ENCODE data around the gene DLG1. TPM values are rescaled to one million over a fixed set of nuclear protein-coding genes. Genes with fewer than 3 reads are reported as not detected.

The DLG1 gene
- total RNA-seq, 1 donor from 2014 or later: 44.6 TPM

DNA sequence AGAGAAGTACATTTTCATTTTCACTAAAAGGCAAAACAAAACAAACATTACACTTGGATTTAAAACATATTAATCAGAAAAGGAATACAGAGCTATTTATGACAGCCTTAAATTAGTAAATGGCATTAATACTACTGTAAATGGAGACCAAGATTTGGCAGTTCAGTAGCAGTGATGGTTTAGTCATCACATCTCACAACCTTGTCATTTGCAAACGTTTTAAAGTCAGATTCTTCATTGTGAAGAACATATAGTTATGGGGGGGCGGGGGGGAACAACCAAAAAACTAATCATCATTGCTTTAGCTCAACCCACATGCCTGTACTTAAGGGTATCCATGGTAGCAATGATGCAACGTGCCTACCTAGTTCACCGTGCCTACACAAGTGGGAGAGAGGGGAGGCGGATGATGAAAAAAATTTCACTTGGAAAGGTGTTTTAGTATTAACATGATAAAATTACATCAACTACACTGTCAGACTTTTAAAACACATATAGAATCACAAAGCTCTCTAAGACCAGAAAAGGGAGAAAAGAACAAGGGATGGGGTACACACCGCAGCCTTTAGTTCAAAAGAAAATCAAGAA is 40.1 kb downstream of the DLG1 start:
- intact Hi-C loops (cut with micrococcal nuclease): loop anchor here (10.0 kb wide), 1 partner anchor 197 kb away; no protein-coding TSS in a partner anchor
- no peak for ATAC-seq
- DNase-seq: no peak

GRCh38 chr3:197257711-197258110 is 40.7 kb downstream of the DLG1 start:
- intact Hi-C loops (cut with micrococcal nuclease): loop anchor here (10.0 kb wide), 1 partner anchor 197 kb away; no protein-coding TSS in a partner anchor
- ATAC-seq: no peak
- no peak for DNase-seq

GRCh38 chr3:197256836-197257444 is 41.5 kb downstream of the DLG1 start:
- ATAC-seq: no peak
- DNase-seq: no peak
- intact Hi-C loops (cut with micrococcal nuclease): loop anchor here (10.0 kb wide), 1 partner anchor 198 kb away; no protein-coding TSS in a partner anchor

DNA sequence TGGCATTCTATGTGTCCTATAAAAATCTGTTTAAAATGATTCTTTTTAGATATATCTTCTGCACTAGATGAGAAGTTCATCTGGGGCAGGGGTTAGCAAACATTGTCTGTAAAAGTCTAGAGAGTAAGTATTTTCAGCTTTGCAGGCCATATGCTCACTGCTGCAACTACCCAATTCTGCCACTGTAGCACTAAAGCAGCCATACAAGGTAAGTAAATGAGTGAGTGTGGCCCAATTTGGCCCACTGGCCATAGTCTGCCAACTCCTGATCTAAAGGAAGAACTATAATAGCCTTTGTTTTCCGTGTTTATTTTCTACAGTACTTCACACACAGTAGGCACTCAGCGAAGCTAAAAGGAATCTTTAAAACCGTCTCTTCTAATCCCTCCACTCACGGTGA is 42.3 kb downstream of the DLG1 start:
- intact Hi-C loops (cut with micrococcal nuclease): loop anchor here (10.0 kb wide), 1 partner anchor 199 kb away; no protein-coding TSS in a partner anchor
- DNase-seq (no peak), ATAC-seq (no peak)

- intact Hi-C loops (cut with micrococcal nuclease): loop anchor here (10.0 kb wide), 1 partner anchor 201 kb away; no protein-coding TSS in a partner anchor
Measured at GRCh38 chr3:197253238-197253947, 45.0 kb downstream of the DLG1 start.

DNA sequence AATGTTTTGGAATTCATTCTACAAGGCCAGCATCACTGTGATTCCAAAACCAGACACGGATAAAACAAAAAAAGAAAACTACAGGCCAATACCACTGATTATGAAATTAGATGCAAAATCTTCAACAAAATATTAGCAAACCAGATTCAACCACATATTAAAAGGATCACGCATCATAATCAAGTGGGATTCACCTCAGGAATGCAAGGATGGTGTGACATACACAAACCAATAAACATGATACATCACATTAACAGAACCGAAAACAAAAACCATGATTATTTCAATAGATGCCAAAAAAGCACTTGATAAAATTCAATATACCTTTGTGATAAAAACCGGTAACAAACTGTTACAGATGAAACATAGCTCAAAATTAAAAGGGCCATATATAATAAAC is 48.9 kb downstream of the DLG1 start:
- intact Hi-C loops (cut with micrococcal nuclease): no loop called here
- no peak for ATAC-seq
- no peak for DNase-seq

More at GRCh38 chr3:197253238-197253947, 45.0 kb downstream of the DLG1 start:
- ATAC-seq (no peak), DNase-seq (no peak)

GRCh38 chr3:197248341-197248740 is 50.1 kb downstream of the DLG1 start:
- no peak for ATAC-seq
- intact Hi-C loops (cut with micrococcal nuclease): no loop called here

GRCh38 chr3:197244751-197245150 is 53.7 kb downstream of the DLG1 start:
- intact Hi-C loops (cut with micrococcal nuclease): no loop called here
- no peak for ATAC-seq
- no peak for DNase-seq

More at GRCh38 chr3:197248341-197248740, 50.1 kb downstream of the DLG1 start:
- DNase-seq: no peak

GRCh38 chr3:197242784-197243432 is 55.5 kb downstream of the DLG1 start:
- ATAC-seq (no peak), DNase-seq (no peak)
- intact Hi-C loops (cut with micrococcal nuclease): no loop called here

DNA sequence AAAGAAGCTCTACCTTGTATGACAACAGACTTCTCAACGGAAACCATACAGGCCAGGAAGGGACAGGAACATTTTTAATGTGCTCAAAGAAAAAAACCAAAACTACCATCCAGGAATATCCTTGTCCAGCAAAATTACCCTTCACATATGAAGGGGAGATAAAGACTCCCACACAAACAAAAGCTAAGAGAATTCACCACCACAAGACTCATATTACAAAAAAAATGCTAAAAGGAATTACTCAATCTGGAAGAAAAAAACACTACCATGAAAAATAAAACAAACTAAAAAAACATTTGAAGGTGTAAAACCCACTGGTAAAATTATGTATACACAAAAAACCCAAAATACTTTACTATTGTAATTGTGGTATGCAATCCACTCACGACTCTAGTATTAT is 57.2 kb downstream of the DLG1 start:
- DNase-seq (no peak), ATAC-seq (no peak)
- intact Hi-C loops (cut with micrococcal nuclease): no loop called here

DNA sequence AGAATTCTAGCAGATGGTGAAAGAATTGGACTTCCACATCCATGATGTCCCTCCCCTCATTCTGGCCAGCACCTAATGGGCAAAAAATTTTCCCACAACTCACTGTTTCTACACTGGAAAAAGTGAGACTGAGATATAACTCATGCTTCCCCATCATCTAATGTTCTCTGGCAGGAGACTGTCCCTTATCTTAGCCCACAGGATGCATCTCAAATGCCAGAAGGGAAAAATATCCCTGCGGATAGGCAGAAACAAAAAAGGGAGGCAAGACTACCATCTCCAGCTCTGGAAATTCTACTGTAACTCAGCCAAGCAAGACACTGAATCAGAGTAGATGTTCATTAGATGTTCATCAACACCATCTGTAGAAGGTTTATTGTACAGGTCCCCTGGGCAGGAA is 58.6 kb downstream of the DLG1 start:
- ATAC-seq (no peak), DNase-seq (no peak)
- intact Hi-C loops (cut with micrococcal nuclease): no loop called here

GRCh38 chr3:197238842-197239241 is 59.6 kb downstream of the DLG1 start:
- no peak for DNase-seq
- ATAC-seq: no peak
- intact Hi-C loops (cut with micrococcal nuclease): no loop called here

DNA sequence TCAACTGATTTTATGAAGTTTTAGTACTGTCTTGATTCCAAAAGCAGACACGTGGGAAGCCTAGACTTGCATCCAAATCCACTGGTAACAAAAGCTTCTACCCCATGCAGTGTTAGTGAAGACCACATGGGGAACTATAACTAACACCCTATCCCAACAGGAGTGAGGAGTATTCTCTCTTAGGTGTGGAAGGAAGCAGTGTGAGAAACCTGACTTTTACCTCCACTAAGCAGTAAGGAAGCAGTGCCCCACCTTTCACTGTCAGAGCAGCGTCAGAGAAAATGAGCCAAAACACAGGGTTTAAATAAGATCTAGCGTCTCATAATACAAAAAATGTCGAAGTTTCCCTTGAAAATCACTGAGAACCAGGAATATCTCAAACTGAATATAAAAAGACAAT is 60.5 kb downstream of the DLG1 start:
- ATAC-seq (no peak), DNase-seq (no peak)
- intact Hi-C loops (cut with micrococcal nuclease): no loop called here

- ATAC-seq: no peak
- DNase-seq: no peak
- intact Hi-C loops (cut with micrococcal nuclease): no loop called here
Measured at GRCh38 chr3:197236362-197236761, 62.0 kb downstream of the DLG1 start.

- intact Hi-C loops (cut with micrococcal nuclease): no loop called here
- DNase-seq (no peak), ATAC-seq (no peak)
Measured at GRCh38 chr3:197234947-197235914, 63.2 kb downstream of the DLG1 start.

GRCh38 chr3:197231321-197231720 is 67.1 kb downstream of the DLG1 start:
- DNase-seq (no peak), ATAC-seq (no peak)
- intact Hi-C loops (cut with micrococcal nuclease): no loop called here

DNA sequence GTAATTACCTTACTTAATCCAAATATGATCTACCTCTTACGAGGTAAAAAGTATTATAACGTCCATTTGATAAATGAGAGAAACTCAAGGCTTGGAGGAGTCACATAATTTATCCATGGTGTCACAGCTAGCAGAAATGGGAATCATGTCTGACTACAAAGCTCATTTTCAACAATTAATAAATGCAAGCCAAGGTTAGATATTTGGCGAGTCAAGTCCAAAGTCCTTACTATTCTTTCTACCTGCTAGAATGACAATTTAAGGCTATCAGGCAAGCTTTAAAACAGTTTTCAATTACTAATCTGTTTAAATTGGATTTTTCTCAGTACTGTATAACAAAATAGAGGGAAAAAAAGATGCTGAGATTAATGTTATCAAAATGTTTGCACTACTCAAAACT is 68.6 kb downstream of the DLG1 start:
- intact Hi-C loops (cut with micrococcal nuclease): loop anchor here (10.0 kb wide), 1 partner anchor 285 kb away; no protein-coding TSS in a partner anchor
- ATAC-seq (no peak), DNase-seq (no peak)

DNA sequence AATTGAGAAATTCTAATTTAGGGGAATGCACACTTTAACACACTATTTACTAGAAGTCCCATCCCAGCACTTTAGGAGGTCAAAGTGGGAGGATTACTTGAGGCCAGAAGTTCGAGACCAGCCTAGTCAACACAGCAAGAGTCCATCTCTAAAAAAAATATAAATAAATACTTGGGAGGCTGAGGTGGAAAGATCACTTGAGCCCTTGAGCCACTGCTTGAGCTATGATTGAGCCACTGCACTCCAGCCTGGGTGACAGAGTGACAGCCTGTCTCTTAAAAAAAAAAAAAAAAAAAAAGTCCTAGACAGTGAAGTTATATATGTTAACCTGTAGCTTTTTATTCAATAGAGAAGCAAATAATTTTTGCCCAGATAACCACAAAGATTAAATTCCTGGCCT is 69.2 kb downstream of the DLG1 start:
- no peak for ATAC-seq
- no peak for DNase-seq
- intact Hi-C loops (cut with micrococcal nuclease): loop anchor here (10.0 kb wide), 1 partner anchor 286 kb away; no protein-coding TSS in a partner anchor

Measured in left ventricle myocardium superior (tissue), 1 donor.